ENCODE data around the gene NDUFA8. TPM values are rescaled to one million over a fixed set of nuclear protein-coding genes. Genes with fewer than 3 reads are reported as not detected.

Gene NDUFA8
- total RNA-seq, 1 experiment from 2014 or later: 60.7 TPM

GRCh38 chr9:122115176-122116035 lies 44.2 kb downstream of the NDUFA8 start:
- H3K14ac ChIP-seq (ENCODE audit: insufficient read depth, low read length): peak overlapping the region; percentile 62
- H2BK12ac ChIP-seq (ENCODE audit: insufficient read length, low read depth, low read length): no peak overlapping the region
- H3K23me2 ChIP-seq (ENCODE audit: insufficient read length, low read depth, low read length, poor library complexity, severe bottlenecking): no peaks in the 10 kb centered on the region
- H4K20me1 ChIP-seq (ENCODE audit: control insufficient read depth, insufficient read depth, insufficient read length): no peaks in the 10 kb centered on the region
- no peaks in the 10 kb centered on the region for H3K9me3 ChIP-seq (ENCODE audit: control insufficient read depth, low read depth, low read length)
- H2BK20ac ChIP-seq (ENCODE audit: low read depth, low read length, poor library complexity, severe bottlenecking): no peak overlapping the region
- no peak overlapping the region for H3K4me2 ChIP-seq (ENCODE audit: insufficient read depth, insufficient read length, low read length)
- no peak overlapping the region for H2BK15ac ChIP-seq (ENCODE audit: low read depth, low read length)
- no CpG with 5 or more reads among the region's 12 CpGs for WGBS (ENCODE audit: extremely low coverage, insufficient read length, low lambda C conversion rate)
- H3K27me3 ChIP-seq (ENCODE audit: insufficient read depth, low read length): no peaks in the 10 kb centered on the region
- H4K91ac ChIP-seq (ENCODE audit: insufficient read length, low read depth, low read length): no peak overlapping the region
- H4K8ac ChIP-seq (replicated peaks; ENCODE audit: insufficient read length, low read depth, low read length): no peak overlapping the region
- H3K18ac ChIP-seq (ENCODE audit: insufficient read length, low read depth, low read length): peak overlapping the region; percentile 3
- no peaks in the 10 kb centered on the region for H3K79me2 ChIP-seq (ENCODE audit: insufficient read depth, low read length)
- peaks cover 5% of the 10 kb centered on the region; the same call in 1 of the 2 replicates for H3K4me1 ChIP-seq (ENCODE audit: insufficient read depth, low read length)
- H3K9ac ChIP-seq (ENCODE audit: extremely low read depth, insufficient read length, low read length): no peak overlapping the region
- H3K27me3 Mint-ChIP-seq (ENCODE audit: low read depth): no peaks in the 10 kb centered on the region; the same call in none of the 2 replicates
- no peak overlapping the region for H2AFZ ChIP-seq (ENCODE audit: low read length)
- H3K79me1 ChIP-seq (ENCODE audit: insufficient read depth, low read depth, low read length, poor library complexity, severe bottlenecking): no peaks in the 10 kb centered on the region
- no peak overlapping the region for H2BK5ac ChIP-seq (ENCODE audit: insufficient read length, low read length)
- H2AK5ac ChIP-seq (ENCODE audit: insufficient read length, low read length): no peak overlapping the region
- DNase-seq: no peak
- H3K36me3 Mint-ChIP-seq (ENCODE audit: insufficient read depth in 1 of 3, low read depth in 3 of 3): no peaks in the 10 kb centered on the region
- H3K4me3 Mint-ChIP-seq: no peak overlapping the region; a peak in 2 of 5 replicates
- H3K27ac Mint-ChIP-seq: peak overlapping the region in 1 of 3 experiments; percentile 42; a peak in 1 of 7 replicates
- H3K27ac ChIP-seq (ENCODE audit: insufficient read length, low read depth, low read length): no peak overlapping the region
- H3K4ac ChIP-seq (ENCODE audit: low read depth, low read length): no peak overlapping the region
- no peak for TF ChIP-seq CTCF (conservative IDR thresholded peaks at IDR 0.05)
- H3K23ac ChIP-seq (ENCODE audit: insufficient read length, low read depth, low read length): no peak overlapping the region
- H4K5ac ChIP-seq (ENCODE audit: insufficient read length, low read depth, low read length): no peak overlapping the region
- H3K4me1 Mint-ChIP-seq: peaks cover 41 to 44% of the 10 kb centered on the region in 2 experiments
- no peak overlapping the region for H3K56ac ChIP-seq (ENCODE audit: insufficient read length, low read depth, low read length)
- H3T11ph ChIP-seq (ENCODE audit: low read length): no peak overlapping the region
- H2BK120ac ChIP-seq (ENCODE audit: low read depth, low read length, poor library complexity, severe bottlenecking): no peak overlapping the region
- no peaks in the 10 kb centered on the region for H3K9me3 Mint-ChIP-seq

Data from H9 (cell line).